ENCODE measurements around the gene COIL. TPM values are rescaled to one million over a fixed set of nuclear protein-coding genes. Genes with fewer than 3 reads are reported as not detected.

COIL gene
- total and polyA plus RNA-seq, 4 donors = 7.2 to 21.4 (median 9.7) TPM

DNA sequence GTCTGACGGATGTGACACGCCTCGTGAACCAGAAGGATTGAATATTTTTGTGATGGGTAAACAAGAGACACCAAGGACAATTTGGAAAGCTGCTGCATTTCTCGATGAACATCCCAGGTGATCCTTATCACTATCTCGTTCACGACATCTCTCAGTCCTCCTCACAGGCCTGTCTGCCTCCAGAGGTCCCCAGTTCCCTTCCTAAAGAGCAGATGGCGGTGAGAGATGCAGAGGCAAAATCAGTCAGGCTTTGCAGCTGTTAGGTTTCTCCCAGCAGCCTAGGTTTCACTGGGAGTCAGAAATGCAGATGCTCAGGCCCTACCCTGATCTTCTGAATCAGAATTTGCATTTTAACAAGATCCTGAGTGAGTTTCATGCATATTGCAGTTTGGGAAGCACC lies 40.7 kb upstream of the COIL start:
- Histone ChIP-seq H3K27ac (ENCODE audit: low read depth in 1 of 2, low read length in 1 of 2) (no peak overlapping the region), H3K4me1 (ENCODE audit: control insufficient read depth in 5 of 5, insufficient read depth in 5 of 5, low read length in 5 of 5) (no peaks in the 10 kb centered on the region), H3K36me3 (ENCODE audit: control insufficient read depth in 4 of 4, insufficient read depth in 4 of 4, low read length in 4 of 4) (peaks cover 0 to 27% (median 6%) of the 10 kb centered on the region in 4 donors), H3K4me3 (no peak overlapping the region), H3K9ac (ENCODE audit: insufficient read depth in 1 of 2, low read length in 2 of 2) (no peak overlapping the region), H3K9me3 (ENCODE audit: control insufficient read depth in 4 of 4, insufficient read depth in 3 of 4, low read length in 3 of 4) (no peaks in the 10 kb centered on the region), H3K27me3 (ENCODE audit: control insufficient read depth in 3 of 3, insufficient read depth in 3 of 3, low read length in 2 of 3) (no peaks in the 10 kb centered on the region)
- ATAC-seq (ENCODE audit: insufficient read depth, low FRiP score) (no peak), DNase-seq (no peak)
- TF ChIP-seq, protein P1, sequence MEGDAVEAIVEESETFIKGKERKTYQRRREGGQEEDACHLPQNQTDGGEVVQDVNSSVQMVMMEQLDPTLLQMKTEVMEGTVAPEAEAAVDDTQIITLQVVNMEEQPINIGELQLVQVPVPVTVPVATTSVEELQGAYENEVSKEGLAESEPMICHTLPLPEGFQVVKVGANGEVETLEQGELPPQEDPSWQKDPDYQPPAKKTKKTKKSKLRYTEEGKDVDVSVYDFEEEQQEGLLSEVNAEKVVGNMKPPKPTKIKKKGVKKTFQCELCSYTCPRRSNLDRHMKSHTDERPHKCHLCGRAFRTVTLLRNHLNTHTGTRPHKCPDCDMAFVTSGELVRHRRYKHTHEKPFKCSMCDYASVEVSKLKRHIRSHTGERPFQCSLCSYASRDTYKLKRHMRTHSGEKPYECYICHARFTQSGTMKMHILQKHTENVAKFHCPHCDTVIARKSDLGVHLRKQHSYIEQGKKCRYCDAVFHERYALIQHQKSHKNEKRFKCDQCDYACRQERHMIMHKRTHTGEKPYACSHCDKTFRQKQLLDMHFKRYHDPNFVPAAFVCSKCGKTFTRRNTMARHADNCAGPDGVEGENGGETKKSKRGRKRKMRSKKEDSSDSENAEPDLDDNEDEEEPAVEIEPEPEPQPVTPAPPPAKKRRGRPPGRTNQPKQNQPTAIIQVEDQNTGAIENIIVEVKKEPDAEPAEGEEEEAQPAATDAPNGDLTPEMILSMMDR (IDR thresholded peaks at IDR 0.05; ENCODE audit: control extremely low read depth, extremely low read depth) = no peak
- WGBS, 2 donors = 96% methylated on average over 7 of the region's 7 CpGs

DNA sequence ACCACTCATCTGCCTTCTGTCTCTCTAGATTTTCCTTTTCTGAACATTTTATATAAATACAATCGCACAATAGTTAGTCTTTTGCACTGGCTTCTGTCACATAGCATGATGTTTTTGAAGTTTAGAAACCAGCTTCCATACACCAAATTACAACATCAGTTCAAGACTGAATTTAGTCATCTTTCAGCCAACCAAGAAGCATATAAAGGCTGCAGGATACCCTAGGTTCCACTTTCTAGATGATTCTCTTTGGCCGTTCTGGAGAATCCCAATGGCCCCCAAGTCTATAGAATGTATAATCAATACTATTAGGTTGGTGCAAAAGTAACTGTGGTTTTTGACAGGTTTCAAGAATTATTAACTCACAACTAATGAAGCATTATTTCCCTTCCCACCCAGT lies 36.5 kb upstream of the COIL start:
- Histone ChIP-seq H3K27ac (ENCODE audit: low read depth in 1 of 2, low read length in 1 of 2) (no peak overlapping the region), H3K36me3 (ENCODE audit: control insufficient read depth in 4 of 4, insufficient read depth in 4 of 4, low read length in 4 of 4) (peaks cover 0 to 36% (median 11%) of the 10 kb centered on the region in 4 donors), H3K9ac (ENCODE audit: insufficient read depth in 1 of 2, low read length in 2 of 2) (no peak overlapping the region), H3K4me1 (ENCODE audit: control insufficient read depth in 5 of 5, insufficient read depth in 5 of 5, low read length in 5 of 5) (peaks cover 0 to 5% (median 0%) of the 10 kb centered on the region in 5 donors), H3K9me3 (ENCODE audit: control insufficient read depth in 4 of 4, insufficient read depth in 3 of 4, low read length in 3 of 4) (no peaks in the 10 kb centered on the region), H3K4me3 (no peak overlapping the region), H3K27me3 (ENCODE audit: control insufficient read depth in 3 of 3, insufficient read depth in 3 of 3, low read length in 2 of 3) (no peaks in the 10 kb centered on the region)
- WGBS, 2 donors = 98 to 99% methylated on average over 2 of the region's 2 CpGs
- DNase-seq (no peak), ATAC-seq (ENCODE audit: insufficient read depth, low FRiP score) (no peak)
- TF ChIP-seq, protein P1 (IDR thresholded peaks at IDR 0.05; ENCODE audit: control extremely low read depth, extremely low read depth) = no peak

DNA sequence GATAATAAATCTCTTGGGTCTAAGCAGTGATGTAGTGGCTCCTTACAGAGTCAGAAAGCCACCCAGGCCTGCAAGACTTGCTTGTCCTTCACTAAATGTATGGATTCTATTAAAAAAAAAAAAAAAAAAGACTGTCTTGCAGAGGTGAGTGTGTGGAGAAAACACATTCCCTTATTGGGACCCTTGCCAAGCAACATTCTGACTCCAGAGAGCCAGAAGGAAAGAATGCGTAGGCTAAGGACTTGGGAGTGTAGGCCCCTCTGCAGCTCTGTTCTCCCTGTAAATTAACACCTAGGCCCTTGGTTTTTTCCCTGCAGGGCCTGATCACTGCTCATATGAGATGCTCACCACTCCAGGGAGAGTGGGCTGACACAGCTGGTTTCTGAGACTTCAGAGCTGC lies 34.9 kb upstream of the COIL start:
- TF ChIP-seq, protein P1 (IDR thresholded peaks at IDR 0.05; ENCODE audit: control extremely low read depth, extremely low read depth) = no peak
- WGBS, 2 donors = 89 to 97% methylated on average over 1 of the region's 1 CpG
- peak; percentile 42 to 69 (median 51) for DNase-seq
- Histone ChIP-seq H3K9me3 (ENCODE audit: control insufficient read depth in 4 of 4, insufficient read depth in 3 of 4, low read length in 3 of 4) (no peaks in the 10 kb centered on the region), H3K4me3 (no peak overlapping the region), H3K27ac (ENCODE audit: low read depth in 1 of 2, low read length in 1 of 2) (no peak overlapping the region), H3K9ac (ENCODE audit: insufficient read depth in 1 of 2, low read length in 2 of 2) (no peak overlapping the region), H3K36me3 (ENCODE audit: control insufficient read depth in 4 of 4, insufficient read depth in 4 of 4, low read length in 4 of 4) (peaks cover 0 to 35% (median 12%) of the 10 kb centered on the region in 4 donors), H3K4me1 (ENCODE audit: control insufficient read depth in 5 of 5, insufficient read depth in 5 of 5, low read length in 5 of 5) (peaks cover 0 to 5% (median 0%) of the 10 kb centered on the region in 5 donors), H3K27me3 (ENCODE audit: control insufficient read depth in 3 of 3, insufficient read depth in 3 of 3, low read length in 2 of 3) (no peaks in the 10 kb centered on the region)
- ATAC-seq (ENCODE audit: insufficient read depth, low FRiP score) = no peak
